Loucy (cell line): ENCODE results near the gene RGS5.

Experiments used
- H2AFZ ChIP-seq: fragments of 200-600 bp; sonication (generic); 2 replicates; pipeline ENCODE4 v1.6.0; 2016; ENCODE audit warnings: antibody characterized with exemption, mild to moderate bottlenecking, low read length, moderate library complexity
- H3F3A ChIP-seq: fragments of 200-600 bp; 2 replicates; pipeline ENCODE4 v1.6.0; 2016; ENCODE audit warnings: antibody characterized with exemption, low read depth, mild to moderate bottlenecking
- H3K27me3 ChIP-seq: fragments of 200-600 bp; sonication (generic); 2 replicates; pipeline ENCODE4 v1.6.1; 2014; ENCODE audit warnings: low read length, mild to moderate bottlenecking; ENCODE audit not compliant: insufficient read depth, poor library complexity, severe bottlenecking
- H3K36me3 ChIP-seq: fragments of 200-600 bp; sonication (generic); 2 replicates; pipeline ENCODE4 v1.6.1; 2016; ENCODE audit warnings: low read length; ENCODE audit not compliant: insufficient read depth
- H3K4me1 ChIP-seq: fragments of 200-600 bp; sonication (generic); 2 replicates; pipeline ENCODE4 v1.5.1; 2014; ENCODE audit warnings: low read length, mild to moderate bottlenecking; ENCODE audit not compliant: insufficient read depth, poor library complexity, severe bottlenecking
- H3K4me2 ChIP-seq: fragments of 200-600 bp; sonication (generic); 2 replicates; pipeline ENCODE4 v1.6.0; 2014; ENCODE audit warnings: antibody characterized with exemption, low read length, low read depth, mild to moderate bottlenecking; ENCODE audit not compliant: poor library complexity, severe bottlenecking
- H3K4me3 ChIP-seq: fragments of 200-600 bp; sonication (generic); 2 replicates; pipeline ENCODE4 v1.5.1; 2014; ENCODE audit warnings: low read length, mild to moderate bottlenecking, mixed read lengths; ENCODE audit not compliant: poor library complexity, severe bottlenecking
- H3K79me2 ChIP-seq: fragments of 200-600 bp; sonication (generic); 2 replicates; pipeline ENCODE4 v1.6.1; 2014; ENCODE audit warnings: low read length; ENCODE audit not compliant: insufficient read depth
- H3K9ac ChIP-seq: fragments of 200-600 bp; sonication (generic); 2 replicates; pipeline ENCODE4 v1.6.0; 2014; ENCODE audit warnings: mild to moderate bottlenecking, low read depth, low read length, moderate library complexity; ENCODE audit not compliant: poor library complexity, severe bottlenecking
- H3K9me2 ChIP-seq: fragments of 200-600 bp; sonication (generic); replicated peaks from 2 replicates; pipeline ENCODE4 v1.6.1; 2016; ENCODE audit warnings: low read depth, low read length, mixed read lengths
- H3K9me3 ChIP-seq: fragments of 200-600 bp; sonication (generic); 2 replicates; pipeline ENCODE4 v1.6.1; 2014; ENCODE audit warnings: mild to moderate bottlenecking, antibody characterized with exemption, low read length, low read depth; ENCODE audit not compliant: insufficient read depth
- H4K20me1 ChIP-seq: fragments of 200-600 bp; sonication (generic); 2 replicates; pipeline ENCODE4 v1.6.0; 2014; ENCODE audit warnings: antibody characterized with exemption, low read length, mild to moderate bottlenecking; ENCODE audit not compliant: insufficient read depth, poor library complexity, severe bottlenecking
- CTCF ChIP-seq: fragments of 200-600 bp; sonication (generic); conservative IDR thresholded peaks from 2 replicates; pipeline ENCODE4 v1.5.1; 2014; ENCODE audit warnings: mild to moderate bottlenecking, antibody characterized with exemption, low read length
- EZH2phosphoT487 ChIP-seq: fragments of 200-600 bp; IDR thresholded peaks from 2 replicates; pipeline ENCODE4 v1.6.1; 2018; ENCODE audit warnings: antibody characterized with exemption, mild to moderate bottlenecking, moderate library complexity, borderline replicate concordance

RGS5 gene

DNA sequence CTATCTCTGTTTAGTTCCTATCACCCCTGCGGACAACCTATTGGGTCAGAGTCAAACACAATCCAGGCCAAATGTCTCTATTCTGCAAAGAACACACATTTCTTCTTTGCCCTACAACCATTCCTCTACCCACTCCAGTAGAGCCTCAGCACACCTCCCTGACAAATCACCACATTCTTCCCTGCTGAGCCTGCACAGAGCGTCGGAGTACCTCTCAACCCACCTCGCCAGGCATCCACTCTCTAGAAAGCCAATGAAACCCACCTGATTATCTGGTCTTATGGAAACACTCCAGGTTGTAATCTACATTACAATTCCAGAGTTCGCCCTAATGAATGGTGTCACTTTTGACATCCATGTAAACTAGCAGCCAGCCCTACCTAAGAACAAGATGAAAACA, 47.1 kb downstream of the RGS5 start:
- no peaks in the 10 kb centered on the region for H3F3A ChIP-seq
- no peak for TF ChIP-seq CTCF
- H3K27me3 ChIP-seq = no peaks in the 10 kb centered on the region
- no peaks in the 10 kb centered on the region; the same call in 1 of the 2 replicates for H3K9me3 ChIP-seq
- no peak overlapping the region for H3K4me3 ChIP-seq
- peaks cover under 1% of the 10 kb centered on the region for H3K4me1 ChIP-seq
- no peaks in the 10 kb centered on the region for H3K9me2 ChIP-seq
- no peaks in the 10 kb centered on the region for H3K79me2 ChIP-seq
- H3K36me3 ChIP-seq = no peaks in the 10 kb centered on the region
- no peak overlapping the region for H3K9ac ChIP-seq
- H2AFZ ChIP-seq = no peak overlapping the region
- H3K4me2 ChIP-seq = no peak overlapping the region
- H4K20me1 ChIP-seq = no peaks in the 10 kb centered on the region

DNA sequence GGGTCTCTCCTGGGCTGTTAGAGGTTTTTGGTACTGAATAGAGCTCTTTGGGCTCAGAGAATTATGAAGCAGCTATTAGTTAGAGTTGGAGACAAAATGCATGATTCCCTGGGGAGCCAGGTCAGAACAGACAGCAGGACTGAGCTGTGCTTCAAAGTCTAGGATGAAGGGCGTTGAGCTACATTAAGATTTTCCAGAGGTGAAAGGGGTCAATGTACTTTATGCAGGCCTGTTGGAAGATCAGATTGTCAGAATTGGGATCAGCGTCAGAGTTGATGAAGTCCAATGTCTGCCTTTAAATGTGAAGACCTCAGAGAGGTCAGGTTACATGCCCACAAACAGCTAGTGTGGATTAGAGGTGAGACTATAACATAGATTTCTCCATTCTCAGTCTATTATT, 53.8 kb downstream of the RGS5 start:
- H3K4me1 ChIP-seq = no peaks in the 10 kb centered on the region
- H3F3A ChIP-seq = no peaks in the 10 kb centered on the region
- TF ChIP-seq CTCF (no peak), EZH2phosphoT487 (no peak)
- H2AFZ ChIP-seq = no peak overlapping the region
- no peak overlapping the region for H3K9ac ChIP-seq
- H3K9me2 ChIP-seq = no peaks in the 10 kb centered on the region
- H3K36me3 ChIP-seq = no peaks in the 10 kb centered on the region
- H3K79me2 ChIP-seq = no peaks in the 10 kb centered on the region
- H3K9me3 ChIP-seq = no peaks in the 10 kb centered on the region
- H3K4me3 ChIP-seq = no peak overlapping the region
- no peak overlapping the region for H3K4me2 ChIP-seq
- no peaks in the 10 kb centered on the region for H4K20me1 ChIP-seq
- H3K27me3 ChIP-seq = no peaks in the 10 kb centered on the region

DNA sequence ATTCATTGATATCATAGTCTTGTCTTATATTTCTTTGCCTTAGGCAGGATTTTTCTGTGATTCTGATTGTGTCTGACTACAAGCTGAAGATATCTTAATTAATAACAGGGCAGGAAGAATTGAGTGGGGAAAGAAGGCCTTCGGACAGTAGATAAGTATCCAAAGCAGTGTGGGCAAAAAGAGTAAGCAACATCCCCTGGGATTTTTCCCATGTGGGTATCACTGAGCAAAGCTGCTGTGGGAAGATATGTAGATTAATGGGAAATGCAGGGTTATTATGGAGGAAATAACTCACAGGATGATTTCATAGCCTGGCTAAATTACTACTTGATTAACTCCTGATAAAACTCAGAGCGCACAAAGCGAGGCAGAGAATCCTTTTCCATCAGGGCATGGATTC, 55.7 kb downstream of the RGS5 start:
- Histone ChIP-seq H3K9ac (no peak overlapping the region), H3K4me1 (no peaks in the 10 kb centered on the region), H3K36me3 (no peaks in the 10 kb centered on the region), H3F3A (no peaks in the 10 kb centered on the region), H2AFZ (no peak overlapping the region), H3K4me3 (no peak overlapping the region), H3K79me2 (no peaks in the 10 kb centered on the region), H4K20me1 (no peaks in the 10 kb centered on the region), H3K27me3 (no peaks in the 10 kb centered on the region), H3K9me3 (no peaks in the 10 kb centered on the region), H3K4me2 (no peak overlapping the region), H3K9me2 (no peaks in the 10 kb centered on the region)
- no peak for TF ChIP-seq EZH2phosphoT487
- TF ChIP-seq CTCF = no peak
